Panc1 (cell line): Measurements from ENCODE around the gene FARP1. TPM values are rescaled to one million over a fixed set of nuclear protein-coding genes. Genes with fewer than 3 reads are reported as not detected.

Experiments
- ATAC-seq: fragments of 200-7000 bp; cut with Tn5 transposase; 2 replicates; pipeline ENCODE4 v1.9.1; 2020; ENCODE audit warnings: mild to moderate bottlenecking, moderate library complexity
- BruUV-seq: library from RNA; stranded (reverse); fragments of 400-500 nt; replicated peaks from 2 replicates; lab custom pipeline; 2021; lab: Mats Ljungman, UMichigan
- CTCF ChIA-PET: fragments of 300-600 bp; sonication (Branson Sonifier 250); formaldehyde crosslinking; loops from one replicate; lab custom pipeline; 2022; ENCODE audit warnings: antibody characterized with exemption; lab: Charles Lee
- POLR2A ChIA-PET: fragments of 300-600 bp; sonication (Branson Sonifier 250); formaldehyde crosslinking; loops from one replicate; lab custom pipeline; 2022; ENCODE audit warnings: antibody characterized with exemption; lab: Charles Lee
- DNase-seq: peaks from one replicate; pipeline ENCODE4 v3.0.0-alpha.2; 2010; ENCODE audit warnings: low read depth, low spot score
- H3K27ac ChIP-seq: 2 replicates; pipeline ENCODE4 v1.5.1; 2011; ENCODE audit warnings: mild to moderate bottlenecking, low read length, inconsistent platforms
- H3K27me3 ChIP-seq: fragments of 200-500 bp; sonication (Bioruptor generic); 2 replicates; pipeline ENCODE4 v1.6.0; 2014; ENCODE audit warnings: low read length, inconsistent platforms; ENCODE audit not compliant: control insufficient read depth, insufficient read depth
- H3K36me3 ChIP-seq: fragments of 200-500 bp; sonication (Bioruptor generic); 2 replicates; pipeline ENCODE4 v1.5.1; 2014; ENCODE audit warnings: inconsistent platforms, mild to moderate bottlenecking, low read length, moderate library complexity; ENCODE audit not compliant: control insufficient read depth, insufficient read depth
- H3K4me1 ChIP-seq: 2 replicates; pipeline ENCODE4 v1.5.1; 2011; ENCODE audit warnings: inconsistent platforms, mild to moderate bottlenecking, low read length, moderate library complexity; ENCODE audit not compliant: control insufficient read depth, insufficient read depth
- H3K4me3 ChIP-seq, 2 experiments: 2 replicates each; pipeline ENCODE4 v1.5.1; 2011 to 2012; ENCODE audit warnings: low read depth in 2 of 2, low read length in 2 of 2, mild to moderate bottlenecking in 2 of 2, inconsistent platforms in 1 of 2, moderate library complexity in 1 of 2
- H3K9me3 ChIP-seq: fragments of 200-500 bp; sonication (Bioruptor generic); 2 replicates; pipeline ENCODE4 v1.5.1; 2014; ENCODE audit warnings: low read depth, mild to moderate bottlenecking, inconsistent platforms, low read length, moderate library complexity; ENCODE audit not compliant: control insufficient read depth, insufficient read depth
- POLR2AphosphoS5 ChIP-seq: IDR thresholded peaks from 2 replicates; pipeline ENCODE4 v1.6.1; 2012; ENCODE audit warnings: mild to moderate bottlenecking, low read depth, low read length, moderate library complexity
- SIN3A ChIP-seq: IDR thresholded peaks from 2 replicates; pipeline ENCODE4 v1.6.1; 2012; ENCODE audit warnings: low read depth, mild to moderate bottlenecking, low read length, moderate library complexity, borderline replicate concordance; ENCODE audit not compliant: insufficient read depth
- TCF7L2 ChIP-seq: IDR thresholded peaks from 2 replicates; pipeline ENCODE4 v1.6.1; 2011; ENCODE audit warnings: mild to moderate bottlenecking, low read depth, low read length, inconsistent platforms
- in situ Hi-C: cut with HindIII; loops from 2 replicates; pipeline ENCODE4 v1.10.0; 2016; ENCODE audit warnings: low sequenced_read_pairs, low pct_unique_long_range_greater_than_20kb
- intact Hi-C: fragments of 100-400 bp; cut with micrococcal nuclease; formaldehyde crosslinking; loops from one replicate; pipeline ENCODE4 v1.10.0; 2022; ENCODE audit not compliant: unreplicated experiment
- total RNA-seq: library from RNA; stranded (reverse); gene quantifications from one replicate; pipeline ENCODE4 v1.2.1, GENCODE V29; 2021; ENCODE audit not compliant: unreplicated experiment
- TF ChIP-seq, protein P1 (sequence below), 2 experiments: IDR thresholded peaks; 2 replicates each; pipeline ENCODE4 v1.6.1; 2011 to 2012; ENCODE audit warnings: low read depth in 2 of 2, control low read depth in 1 of 2, low read length in 1 of 2, mild to moderate bottlenecking in 1 of 2, moderate library complexity in 1 of 2; ENCODE audit not compliant: insufficient read depth in 1 of 2
- TF ChIP-seq, protein P2 (sequence below): fragments of 450-650 bp; IDR thresholded peaks from 2 replicates; pipeline ENCODE4 v1.5.1; 2017; ENCODE audit warnings: mild to moderate bottlenecking

FARP1 gene
- total RNA-seq, 1 experiment from 2014 or later: 61.9 TPM

DNA sequence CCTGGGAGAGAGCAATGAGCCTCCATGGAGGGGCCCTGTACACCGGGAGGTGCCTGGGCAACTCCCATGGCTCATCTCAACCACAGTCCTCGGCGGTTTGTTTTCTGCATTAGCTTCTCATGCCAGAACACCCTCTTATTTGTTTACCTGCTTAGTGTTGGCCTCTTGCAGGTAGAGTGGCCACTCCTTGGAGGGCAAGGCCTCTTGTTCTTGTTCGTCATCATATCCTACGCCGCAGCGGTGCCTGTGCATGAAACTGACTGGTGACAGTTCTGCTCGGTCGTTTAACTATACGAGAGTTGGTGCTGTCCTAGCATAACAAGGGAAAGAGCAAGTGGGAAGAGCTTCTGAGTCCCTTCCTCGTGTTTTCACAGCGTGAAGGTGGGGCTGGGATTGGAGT is 74.7 kb downstream of the FARP1 start:
- no TSS peak for BruUV-seq

DNA sequence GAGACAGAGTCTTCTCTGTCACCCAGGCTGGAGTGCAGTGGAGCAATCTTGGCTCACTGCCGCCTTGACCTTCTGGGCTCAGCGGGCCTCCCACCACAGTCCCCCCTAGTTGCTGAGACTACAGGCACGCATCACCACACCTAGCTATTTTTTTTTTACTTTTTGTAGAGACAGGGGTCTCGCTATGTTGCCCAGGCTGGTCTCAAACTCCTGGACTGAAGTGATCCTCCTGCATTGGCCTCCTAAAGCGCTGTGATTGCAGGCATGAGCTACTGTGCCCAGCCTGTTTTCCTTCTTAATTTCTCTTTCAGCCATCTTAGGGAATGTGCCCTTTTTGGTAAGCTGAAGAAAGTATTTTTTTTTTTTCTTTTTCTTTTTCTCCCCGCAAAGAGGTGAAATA is 76.8 kb downstream of the FARP1 start:
- Histone ChIP-seq H3K4me3 (no peak overlapping the region), H3K27me3 (no peaks in the 10 kb centered on the region), H3K36me3 (no peaks in the 10 kb centered on the region), H3K9me3 (no peaks in the 10 kb centered on the region), H3K27ac (no peak overlapping the region), H3K4me1 (peaks cover 6% of the 10 kb centered on the region; the same call in 1 of the 2 replicates)
- TF ChIP-seq POLR2AphosphoS5: no peak
- ATAC-seq (no peak), DNase-seq (no peak)
- POLR2A ChIA-PET: no interaction called here
- intact Hi-C loops (no loop called here), in situ Hi-C loops (no loop called here)
- CTCF ChIA-PET: no interaction called here
- no TSS peak for BruUV-seq

More for the DNA sequence above, 74.7 kb downstream of the FARP1 start:
- Histone ChIP-seq H3K4me1 (peaks cover 6% of the 10 kb centered on the region; the same call in 1 of the 2 replicates), H3K4me3 (no peak overlapping the region), H3K27me3 (no peaks in the 10 kb centered on the region), H3K9me3 (no peaks in the 10 kb centered on the region), H3K36me3 (no peaks in the 10 kb centered on the region), H3K27ac (no peak overlapping the region)
- in situ Hi-C loops: no loop called here
- DNase-seq (no peak), ATAC-seq (no peak)
- POLR2A ChIA-PET: no interaction called here
- intact Hi-C loops: no loop called here
- TF ChIP-seq, protein P1, sequence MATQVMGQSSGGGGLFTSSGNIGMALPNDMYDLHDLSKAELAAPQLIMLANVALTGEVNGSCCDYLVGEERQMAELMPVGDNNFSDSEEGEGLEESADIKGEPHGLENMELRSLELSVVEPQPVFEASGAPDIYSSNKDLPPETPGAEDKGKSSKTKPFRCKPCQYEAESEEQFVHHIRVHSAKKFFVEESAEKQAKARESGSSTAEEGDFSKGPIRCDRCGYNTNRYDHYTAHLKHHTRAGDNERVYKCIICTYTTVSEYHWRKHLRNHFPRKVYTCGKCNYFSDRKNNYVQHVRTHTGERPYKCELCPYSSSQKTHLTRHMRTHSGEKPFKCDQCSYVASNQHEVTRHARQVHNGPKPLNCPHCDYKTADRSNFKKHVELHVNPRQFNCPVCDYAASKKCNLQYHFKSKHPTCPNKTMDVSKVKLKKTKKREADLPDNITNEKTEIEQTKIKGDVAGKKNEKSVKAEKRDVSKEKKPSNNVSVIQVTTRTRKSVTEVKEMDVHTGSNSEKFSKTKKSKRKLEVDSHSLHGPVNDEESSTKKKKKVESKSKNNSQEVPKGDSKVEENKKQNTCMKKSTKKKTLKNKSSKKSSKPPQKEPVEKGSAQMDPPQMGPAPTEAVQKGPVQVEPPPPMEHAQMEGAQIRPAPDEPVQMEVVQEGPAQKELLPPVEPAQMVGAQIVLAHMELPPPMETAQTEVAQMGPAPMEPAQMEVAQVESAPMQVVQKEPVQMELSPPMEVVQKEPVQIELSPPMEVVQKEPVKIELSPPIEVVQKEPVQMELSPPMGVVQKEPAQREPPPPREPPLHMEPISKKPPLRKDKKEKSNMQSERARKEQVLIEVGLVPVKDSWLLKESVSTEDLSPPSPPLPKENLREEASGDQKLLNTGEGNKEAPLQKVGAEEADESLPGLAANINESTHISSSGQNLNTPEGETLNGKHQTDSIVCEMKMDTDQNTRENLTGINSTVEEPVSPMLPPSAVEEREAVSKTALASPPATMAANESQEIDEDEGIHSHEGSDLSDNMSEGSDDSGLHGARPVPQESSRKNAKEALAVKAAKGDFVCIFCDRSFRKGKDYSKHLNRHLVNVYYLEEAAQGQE (IDR thresholded peaks at IDR 0.05; ENCODE audit: insufficient read depth in 1 of 2, low read depth in 2 of 2, low read length in 1 of 2): no peak
- TF ChIP-seq SIN3A (no peak), TCF7L2 (no peak), POLR2AphosphoS5 (no peak)
- TF ChIP-seq, protein P2, sequence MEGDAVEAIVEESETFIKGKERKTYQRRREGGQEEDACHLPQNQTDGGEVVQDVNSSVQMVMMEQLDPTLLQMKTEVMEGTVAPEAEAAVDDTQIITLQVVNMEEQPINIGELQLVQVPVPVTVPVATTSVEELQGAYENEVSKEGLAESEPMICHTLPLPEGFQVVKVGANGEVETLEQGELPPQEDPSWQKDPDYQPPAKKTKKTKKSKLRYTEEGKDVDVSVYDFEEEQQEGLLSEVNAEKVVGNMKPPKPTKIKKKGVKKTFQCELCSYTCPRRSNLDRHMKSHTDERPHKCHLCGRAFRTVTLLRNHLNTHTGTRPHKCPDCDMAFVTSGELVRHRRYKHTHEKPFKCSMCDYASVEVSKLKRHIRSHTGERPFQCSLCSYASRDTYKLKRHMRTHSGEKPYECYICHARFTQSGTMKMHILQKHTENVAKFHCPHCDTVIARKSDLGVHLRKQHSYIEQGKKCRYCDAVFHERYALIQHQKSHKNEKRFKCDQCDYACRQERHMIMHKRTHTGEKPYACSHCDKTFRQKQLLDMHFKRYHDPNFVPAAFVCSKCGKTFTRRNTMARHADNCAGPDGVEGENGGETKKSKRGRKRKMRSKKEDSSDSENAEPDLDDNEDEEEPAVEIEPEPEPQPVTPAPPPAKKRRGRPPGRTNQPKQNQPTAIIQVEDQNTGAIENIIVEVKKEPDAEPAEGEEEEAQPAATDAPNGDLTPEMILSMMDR: no peak
- CTCF ChIA-PET: no interaction called here

DNA sequence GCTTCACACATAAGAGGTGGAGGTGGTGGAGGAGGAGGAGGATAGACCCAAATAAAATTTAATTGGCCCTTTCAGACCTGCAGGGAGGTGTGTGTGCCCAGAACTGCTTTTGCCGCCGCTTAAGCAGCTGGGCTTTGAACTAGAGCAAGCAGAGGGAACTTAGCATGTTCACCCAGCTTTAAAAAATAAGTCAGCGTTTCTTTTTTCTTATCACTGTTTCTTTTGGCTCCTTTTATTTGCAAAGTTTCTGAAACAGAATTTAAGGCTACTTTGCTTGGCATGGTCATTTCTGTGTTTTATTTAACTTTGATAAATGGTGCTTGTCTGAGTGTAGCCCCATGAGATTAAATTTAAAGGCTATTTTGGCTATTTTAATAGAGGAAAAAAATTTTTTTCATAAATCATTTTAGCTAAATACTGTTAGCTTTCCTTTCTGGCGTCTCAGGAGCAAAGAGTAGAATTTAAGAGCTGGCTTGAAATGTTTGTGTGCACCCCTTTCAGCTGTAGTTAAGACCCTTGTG is 77.4 kb downstream of the FARP1 start:
- BruUV-seq: no TSS peak
- in situ Hi-C loops (no loop called here), intact Hi-C loops (no loop called here)
- Histone ChIP-seq H3K4me1 (peaks cover 6% of the 10 kb centered on the region; the same call in 1 of the 2 replicates), H3K27me3 (no peaks in the 10 kb centered on the region), H3K27ac (no peak overlapping the region), H3K36me3 (no peaks in the 10 kb centered on the region), H3K4me3 (no peak overlapping the region), H3K9me3 (no peaks in the 10 kb centered on the region)
- no peak for DNase-seq
- CTCF ChIA-PET: no interaction called here
- TF ChIP-seq SIN3A (no peak), POLR2AphosphoS5 (no peak), TCF7L2 (no peak)
- TF ChIP-seq, protein P1 (IDR thresholded peaks at IDR 0.05; ENCODE audit: insufficient read depth in 1 of 2, low read depth in 2 of 2, low read length in 1 of 2): no peak
- TF ChIP-seq, protein P2: no peak
- POLR2A ChIA-PET: no interaction called here
- ATAC-seq: no peak
